Measurements from ENCODE around the gene TCTA. TPM values are rescaled to one million over a fixed set of nuclear protein-coding genes. Genes with fewer than 3 reads are reported as not detected.
A peak's percentile ranks its signal among the peaks of the same experiment; 100 is the strongest.

TCTA gene
- total RNA-seq, 4 donors from 2014 or later = 22.0 to 29.8 (median 26.2) TPM

DNA sequence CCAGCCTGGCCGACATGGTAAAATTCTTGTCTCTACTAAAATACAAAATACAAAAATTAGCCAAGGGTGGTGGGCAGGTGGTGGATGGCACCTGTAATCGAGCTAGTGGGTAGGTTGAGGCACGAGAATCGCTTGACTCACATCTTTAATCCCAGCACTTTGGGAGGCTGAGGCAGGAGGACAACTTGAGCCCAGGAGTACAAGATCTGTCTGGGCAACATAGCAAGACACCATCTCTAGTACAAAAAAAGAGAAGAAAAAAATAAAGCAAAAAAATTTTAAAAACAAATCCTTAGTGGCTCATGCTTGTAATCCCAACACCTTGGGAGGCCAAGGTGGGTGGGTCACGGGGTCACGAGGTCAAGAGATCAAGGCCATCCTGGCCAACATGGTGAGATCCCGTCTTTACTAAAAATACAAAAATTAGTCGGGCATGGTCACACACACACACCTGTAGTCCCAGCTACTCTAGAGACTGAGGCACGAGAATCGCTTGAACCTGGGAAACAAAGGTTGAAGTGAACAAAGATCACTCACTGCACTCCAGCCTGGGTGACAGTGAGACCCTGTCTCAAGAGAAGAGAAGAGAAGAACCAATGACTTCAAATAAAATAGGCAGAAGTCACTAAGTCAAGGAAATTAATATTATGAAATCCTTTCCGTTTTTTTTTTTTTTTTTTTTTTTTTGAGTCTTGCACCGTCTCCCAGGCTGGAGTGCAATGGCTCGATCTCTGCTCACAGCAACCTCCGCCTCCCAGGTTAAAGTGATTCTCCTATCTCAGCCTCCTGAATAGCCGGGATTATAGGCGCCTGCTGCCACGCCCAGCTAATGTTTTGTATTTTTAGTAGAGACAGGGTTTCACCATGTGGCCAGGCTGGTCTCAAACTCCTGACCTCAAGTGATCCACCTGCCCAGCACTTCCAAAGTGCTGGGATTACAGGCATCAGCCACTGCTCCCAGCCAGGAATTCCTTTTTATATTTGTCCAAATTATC is 5.4 kb upstream of the TCTA start:
- no peak overlapping the region for H3K4me3 ChIP-seq
- H3K4me1 ChIP-seq = peaks cover 46 to 86% (median 75%) of the 10 kb centered on the region in 4 donors
- H3K9me3 ChIP-seq = no peaks in the 10 kb centered on the region
- no peak for DNase-seq (ENCODE audit: extremely low spot score)
- 55% methylated on average over 17 of the region's 17 CpGs for WGBS
- no peaks in the 10 kb centered on the region for H3K27me3 ChIP-seq
- TF ChIP-seq POLR2A (IDR thresholded peaks at IDR 0.05; ENCODE audit: low read depth) (no peak), EP300 (IDR thresholded peaks at IDR 0.05) (no peak), POLR2AphosphoS5 (IDR thresholded peaks at IDR 0.05) (no peak), CTCF (IDR thresholded peaks at IDR 0.05) (no peak)
- H3K27ac ChIP-seq (replicated peaks in 1 of 4) = peak overlapping the region; percentile 63 to 100 (median 98)
- intact Hi-C loops (cut with DNase I) = no loop called here
- H3K36me3 ChIP-seq = peaks cover 0 to 9% (median 3%) of the 10 kb centered on the region in 4 donors

DNA sequence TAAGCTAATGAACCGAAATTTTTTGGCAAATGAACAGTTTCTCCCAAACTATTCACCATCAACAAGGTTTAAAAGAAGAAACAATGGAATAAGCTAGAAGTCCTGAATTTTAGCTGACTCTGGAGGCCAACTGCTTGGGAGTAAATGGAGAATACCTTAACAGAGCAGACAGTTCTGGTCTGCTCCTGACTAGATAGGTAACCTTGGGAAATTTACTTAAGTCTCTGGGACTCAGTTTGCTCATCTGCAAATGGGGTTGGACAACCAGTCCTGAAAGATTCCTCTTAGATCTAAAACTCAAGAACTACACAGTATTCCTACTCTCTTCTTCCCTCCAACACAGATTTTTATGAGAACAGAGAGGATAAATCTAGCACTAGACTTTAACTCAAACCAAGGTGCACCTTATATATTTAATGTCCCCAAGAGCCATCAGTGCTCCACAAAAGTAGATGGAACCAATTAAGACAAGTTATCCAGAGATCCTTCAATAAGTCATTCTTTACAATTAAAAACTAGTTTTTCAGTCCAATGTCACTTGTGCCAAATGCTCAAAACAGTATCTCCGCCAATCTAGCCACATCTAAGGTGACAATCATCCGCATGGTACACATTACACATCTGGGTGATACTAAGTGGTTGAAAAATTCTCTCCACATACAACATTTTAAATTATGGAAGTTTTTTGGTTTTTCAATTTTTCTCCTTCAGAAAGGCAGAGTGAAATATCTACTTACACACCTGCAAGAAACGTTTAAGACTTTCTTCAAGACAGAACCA is 2.0 kb upstream of the TCTA start:
- 33% methylated on average over 4 of the region's 4 CpGs for WGBS

DNA sequence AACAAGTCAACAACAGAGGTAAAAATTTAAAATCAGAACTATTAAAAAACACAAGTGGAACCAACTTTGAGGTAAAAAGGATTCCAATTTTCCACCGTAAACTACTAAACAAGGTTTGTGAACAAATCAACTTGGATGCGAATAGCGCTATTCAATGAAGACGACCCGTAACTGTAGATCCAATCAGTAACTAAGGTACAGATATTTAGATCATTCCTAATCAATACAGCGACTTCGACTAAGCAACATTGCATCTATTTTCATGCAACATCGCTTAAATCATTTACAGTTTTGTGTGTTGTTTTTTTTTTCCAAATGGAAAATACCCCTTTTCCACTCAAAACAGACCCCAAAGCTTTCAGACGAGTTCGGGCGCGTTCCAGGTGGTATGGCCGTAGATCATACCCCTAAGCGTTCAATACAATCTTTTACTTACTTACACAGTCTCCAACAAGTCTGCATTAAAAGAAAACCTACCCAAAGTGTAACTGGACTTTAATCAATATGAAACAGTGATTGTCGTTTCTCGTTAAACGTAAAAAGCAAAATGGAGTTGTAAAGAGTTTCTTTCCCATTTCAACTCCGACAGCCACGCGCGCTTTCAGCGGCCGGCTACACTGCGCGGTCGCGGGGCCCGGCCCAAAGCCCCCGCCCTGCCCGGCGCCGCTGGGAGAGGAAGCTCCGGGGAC is 1.2 kb upstream of the TCTA start:
- TF ChIP-seq EP300 (IDR thresholded peaks at IDR 0.05) (no peak), POLR2A (IDR thresholded peaks at IDR 0.05; ENCODE audit: low read depth) (no peak), CTCF (IDR thresholded peaks at IDR 0.05) (no peak), POLR2AphosphoS5 (IDR thresholded peaks at IDR 0.05) (no peak)
- no peak for DNase-seq (ENCODE audit: extremely low spot score)
- Histone ChIP-seq H3K27ac (replicated peaks in 1 of 4) (peak overlapping the region; percentile 96 to 100 (median 98)), H3K4me1 (peaks cover 58 to 77% (median 74%) of the 10 kb centered on the region in 4 donors), H3K4me3 (peak overlapping the region; percentile 74 to 98 (median 90)), H3K9me3 (no peaks in the 10 kb centered on the region), H3K36me3 (peaks cover 2 to 21% (median 16%) of the 10 kb centered on the region in 4 donors), H3K27me3 (no peaks in the 10 kb centered on the region)
- intact Hi-C loops (cut with DNase I) = loop anchor here (1.0 to 5.0 kb wide), 2 partner anchors 54 to 71 kb away; partner anchors contain the start of genes GPX1 and USP4
- WGBS = under 1% methylated on average over 32 of the region's 33 CpGs

More for the DNA sequence above, 2.0 kb upstream of the TCTA start:
- no peak for TF ChIP-seq EP300 (IDR thresholded peaks at IDR 0.05)
- TF ChIP-seq POLR2A (IDR thresholded peaks at IDR 0.05; ENCODE audit: low read depth) = no peak
- TF ChIP-seq POLR2AphosphoS5 (IDR thresholded peaks at IDR 0.05) = no peak
- no peak for TF ChIP-seq CTCF (IDR thresholded peaks at IDR 0.05)
- Histone ChIP-seq H3K27me3 (no peaks in the 10 kb centered on the region), H3K9me3 (no peaks in the 10 kb centered on the region), H3K27ac (replicated peaks in 1 of 4) (peak overlapping the region; percentile 96 to 100 (median 98)), H3K36me3 (peaks cover 2 to 14% (median 8%) of the 10 kb centered on the region in 4 donors), H3K4me3 (peak overlapping the region; percentile 74 to 98 (median 90)), H3K4me1 (peaks cover 58 to 77% (median 74%) of the 10 kb centered on the region in 4 donors)
- intact Hi-C loops (cut with DNase I) = loop anchor here (5.0 kb wide), 1 partner anchor 53 kb away; the partner anchor contains the start of gene GPX1
- DNase-seq (ENCODE audit: extremely low spot score) = no peak

DNA sequence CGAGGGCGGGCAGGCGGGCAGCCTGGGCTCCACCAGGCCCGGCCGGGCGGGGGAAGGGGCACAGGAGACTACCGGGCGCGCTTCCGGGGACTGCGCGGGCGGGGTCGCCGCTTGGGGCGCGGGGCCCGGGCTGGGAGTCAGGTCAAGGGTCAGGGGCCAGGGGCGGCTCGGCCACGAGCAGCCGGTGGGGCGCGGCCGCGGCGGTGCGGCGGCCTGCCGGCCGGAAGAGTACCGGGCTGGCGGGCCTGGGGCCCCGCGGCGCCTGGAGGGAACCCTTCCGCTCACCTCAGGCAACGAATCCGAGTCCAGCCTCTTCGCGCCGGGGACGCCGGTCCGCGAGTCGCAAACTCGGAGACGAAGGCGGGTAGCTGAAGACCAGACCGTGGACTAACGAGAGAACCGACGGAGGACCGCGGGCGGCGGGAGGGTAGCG is 672 bp upstream of the TCTA start:
- intact Hi-C loops (cut with DNase I) = loop anchor here (1.0 to 5.0 kb wide), 2 partner anchors 54 to 71 kb away; partner anchors contain the start of genes GPX1 and USP4
- Histone ChIP-seq H3K27ac (replicated peaks in 1 of 4) (peak overlapping the region; percentile 96 to 100 (median 98)), H3K36me3 (peaks cover 2 to 27% (median 21%) of the 10 kb centered on the region in 4 donors), H3K27me3 (no peaks in the 10 kb centered on the region), H3K4me3 (peak overlapping the region; percentile 74 to 98 (median 90)), H3K9me3 (no peaks in the 10 kb centered on the region), H3K4me1 (peaks cover 60 to 77% (median 73%) of the 10 kb centered on the region in 4 donors)
- DNase-seq (ENCODE audit: extremely low spot score) = no peak
- TF ChIP-seq POLR2A (IDR thresholded peaks at IDR 0.05; ENCODE audit: low read depth) (no peak), CTCF (IDR thresholded peaks at IDR 0.05) (no peak), POLR2AphosphoS5 (IDR thresholded peaks at IDR 0.05) (no peak), EP300 (IDR thresholded peaks at IDR 0.05) (no peak)
- 0% methylated on average over 26 of the region's 59 CpGs for WGBS

All from esophagus muscularis mucosa (tissue), 4 donors.